EL (cell line): ENCODE measurements around the gene UQCRC1.
"Not testable (repeated sequence)": the region's sequence is repeated elsewhere in the genome, so short reads cannot be mapped to it uniquely, and the experiment has no call there.

Source experiments
- DNase-seq: peaks from one replicate; pipeline ENCODE4 v3.0.0-alpha.2; 2016

UQCRC1 gene

DNA sequence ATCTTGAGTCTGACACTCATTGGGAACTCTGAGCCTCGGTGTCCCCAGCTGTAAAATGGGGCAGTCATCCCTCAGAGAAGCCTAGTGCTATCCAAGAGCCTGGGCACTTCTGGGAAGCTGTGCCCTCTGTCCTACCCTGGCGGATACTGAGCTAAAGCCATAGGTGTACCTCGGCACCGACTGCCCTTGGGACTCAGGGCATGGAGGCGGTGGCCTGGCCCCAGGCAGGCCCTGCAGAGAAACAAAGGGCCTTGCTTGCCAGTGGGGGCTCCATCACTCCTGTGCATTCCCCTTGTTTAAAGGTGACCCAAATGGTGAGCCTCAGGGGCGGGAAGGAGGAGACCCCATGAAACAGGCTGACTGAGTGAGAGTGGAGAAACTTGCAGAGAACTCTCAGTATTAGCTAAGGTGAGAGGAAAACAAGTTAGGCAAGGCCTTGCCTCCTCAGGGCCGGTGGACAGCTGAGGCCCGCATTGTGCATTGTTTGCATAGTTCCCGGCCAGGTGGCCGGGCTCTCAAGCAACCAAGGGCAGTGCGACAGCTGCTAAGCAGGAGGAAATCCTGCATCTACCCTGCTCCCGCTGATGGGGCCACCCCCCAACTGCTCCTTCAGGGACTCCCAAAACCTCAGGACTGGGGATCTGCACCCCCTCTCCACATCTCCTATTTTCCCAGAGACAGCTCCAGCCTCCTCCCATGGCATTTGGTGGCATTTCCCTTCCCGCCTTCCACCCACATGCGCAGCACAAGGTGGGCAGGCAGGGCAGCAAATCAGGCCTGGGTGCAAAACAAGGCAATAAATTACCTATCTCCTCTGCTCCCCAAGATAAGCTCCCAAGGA lies 57.1 kb downstream of the UQCRC1 start:
- DNase-seq: no peak

DNA sequence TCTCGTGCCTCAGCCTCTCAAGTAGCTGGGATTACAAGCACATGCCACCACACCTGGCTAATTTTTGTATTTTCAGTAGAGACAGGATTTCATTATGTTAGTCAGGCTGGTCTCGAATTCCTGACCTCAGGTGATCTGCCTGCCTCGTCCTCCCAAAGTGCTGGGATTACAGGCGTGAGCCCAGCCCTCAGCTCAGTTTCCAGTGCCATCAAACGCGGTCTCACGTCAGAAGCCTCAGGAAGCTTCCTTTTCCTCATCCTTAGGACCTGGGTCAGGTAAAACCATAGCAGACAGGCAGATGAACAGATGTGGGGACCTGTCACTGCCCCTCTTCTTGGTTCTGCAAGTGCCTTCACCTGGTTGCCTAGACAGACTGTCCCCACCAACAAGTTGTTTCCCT lies 57.8 kb downstream of the UQCRC1 start:
- not testable (repeated sequence) for DNase-seq
